GM21515 (cell line): ENCODE data around the gene NDRG2.
"Not testable (repeated sequence)": the region's sequence is repeated elsewhere in the genome, so short reads cannot be mapped to it uniquely, and the experiment has no call there.

Experiments
- ATAC-seq: cut with Tn5 transposase; IDR thresholded peaks from one replicate; pipeline ENCODE4 v1.9.1; 2021; ENCODE audit not compliant: unreplicated experiment

NDRG2 gene

DNA sequence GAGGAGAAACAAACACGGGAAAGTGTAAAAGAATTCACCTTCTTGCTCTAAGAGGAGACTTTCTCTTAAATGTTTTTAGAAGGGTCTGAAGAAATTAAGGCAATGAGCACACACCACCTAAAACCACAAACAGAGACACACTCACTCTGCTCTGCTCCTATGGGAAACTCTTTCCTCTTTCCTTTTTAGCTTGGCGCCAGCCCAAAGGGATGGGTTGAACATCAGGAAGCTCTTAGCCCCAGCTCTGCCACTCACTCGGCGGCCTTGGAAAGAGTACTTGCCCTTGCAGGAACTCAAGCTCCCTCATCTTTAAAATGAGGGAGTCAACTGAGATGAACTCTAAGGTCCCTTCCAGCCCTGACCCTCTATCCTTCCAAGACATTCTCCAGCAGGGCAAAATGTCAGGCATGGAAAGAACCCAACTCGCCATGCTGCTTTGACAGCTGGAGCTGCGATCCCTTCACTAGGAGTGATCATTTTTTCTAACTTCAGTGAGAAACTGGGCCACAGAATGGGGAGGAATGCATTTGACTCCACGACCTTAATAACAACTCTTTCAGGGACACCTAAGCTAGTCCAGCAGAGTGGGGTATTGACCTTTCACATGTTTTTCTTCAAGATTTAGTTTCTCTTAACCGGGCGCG lies 31.8 kb upstream of the NDRG2 start:
- ATAC-seq, result no peak

DNA sequence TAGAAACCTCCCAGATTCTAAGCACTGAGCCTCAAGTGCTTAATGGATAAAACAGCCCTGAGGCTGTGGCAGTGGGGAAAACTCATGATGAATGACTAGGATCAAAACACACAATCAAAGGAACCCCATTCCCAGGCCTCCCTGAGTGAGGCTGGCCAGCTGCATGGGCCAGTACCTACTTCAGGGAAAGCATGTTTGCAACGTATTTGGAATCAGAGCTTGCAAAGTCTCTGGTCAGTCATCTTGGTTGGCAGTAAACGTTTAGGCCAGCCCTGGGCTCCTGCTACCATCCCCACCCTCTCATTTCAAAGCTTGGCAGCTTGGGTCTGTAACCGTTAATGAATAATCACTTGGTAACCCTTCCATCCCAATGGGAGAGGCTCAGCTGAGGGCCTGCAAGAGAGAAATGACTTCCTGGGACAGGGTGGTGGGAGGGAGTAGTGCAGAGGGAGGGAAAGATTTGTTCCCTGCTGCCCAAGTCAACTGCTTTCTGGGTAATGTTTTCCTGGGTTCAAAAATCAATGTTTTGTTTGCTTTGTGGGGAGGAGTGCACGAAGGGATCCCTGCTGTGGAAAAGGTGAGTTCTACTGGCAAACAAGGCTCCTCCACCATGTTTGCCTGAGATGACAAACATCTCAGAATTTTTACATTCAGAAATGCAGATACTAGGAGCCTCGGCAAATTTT lies 30.7 kb upstream of the NDRG2 start:
- ATAC-seq, result no peak

DNA sequence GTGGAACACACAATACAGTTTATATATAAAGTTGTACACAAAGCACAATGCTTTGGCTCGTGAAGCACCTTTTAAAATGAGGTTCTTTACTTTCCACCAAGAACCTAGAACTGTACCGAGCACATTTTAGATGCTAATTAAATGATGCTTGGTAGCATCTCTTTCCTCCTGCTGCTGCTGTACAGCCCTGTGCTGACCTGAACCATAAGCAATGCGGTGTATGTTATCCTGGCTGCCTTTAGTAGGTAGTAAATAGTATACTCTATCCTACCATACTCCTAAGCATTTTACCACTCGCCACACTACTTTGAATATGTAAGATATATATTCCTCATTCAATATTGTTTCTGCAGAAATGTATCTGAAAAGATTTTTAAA lies 29.9 kb upstream of the NDRG2 start:
- ATAC-seq, result no peak

GRCh38 chr14:21054123-21054767 lies 29.4 kb upstream of the NDRG2 start:
- no peak for ATAC-seq

DNA sequence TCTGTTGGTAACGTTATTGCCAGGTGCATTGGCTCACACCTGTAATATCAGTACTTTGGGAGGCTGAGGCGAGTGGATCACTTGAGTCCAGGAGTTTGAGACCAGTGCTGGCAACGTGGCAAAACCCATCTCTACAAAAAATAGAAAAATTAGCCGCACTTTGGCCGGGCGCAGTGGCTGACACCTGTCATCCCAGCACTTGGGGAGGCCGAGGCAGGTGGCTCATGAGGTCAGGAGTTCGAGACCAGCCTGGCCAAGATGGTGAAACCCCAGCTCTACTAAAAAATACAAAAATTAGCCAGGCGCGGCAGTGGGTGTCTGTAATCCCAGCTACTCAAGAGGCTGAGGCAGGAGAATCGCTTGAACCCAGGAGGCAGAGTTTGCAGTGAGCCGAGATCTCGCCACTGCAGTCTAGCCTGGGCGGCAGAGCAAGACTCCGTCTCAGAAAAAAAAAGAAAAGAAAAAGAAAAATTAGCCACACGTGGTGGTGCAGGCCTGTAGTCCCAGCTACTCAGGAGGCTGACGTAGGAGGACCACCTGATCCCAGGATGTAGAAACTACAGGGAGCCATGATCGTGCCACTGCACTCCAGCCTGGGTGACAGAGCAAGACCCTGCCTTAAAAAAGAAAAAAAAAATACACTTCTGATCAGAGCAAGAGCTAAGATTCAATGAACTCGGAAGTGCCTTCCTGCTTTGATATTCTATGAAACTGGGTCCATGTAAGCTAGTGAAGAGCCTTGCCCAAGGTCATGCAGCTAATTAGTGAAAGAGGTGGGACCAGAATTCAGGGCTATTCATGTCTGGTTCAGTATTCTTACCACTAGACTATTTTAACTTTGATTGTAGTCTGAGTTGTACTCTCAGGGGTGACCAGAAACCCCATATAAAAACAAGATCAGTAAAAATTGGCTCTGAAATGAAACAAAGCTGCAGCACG lies 28.6 kb upstream of the NDRG2 start:
- no peak for ATAC-seq

GRCh38 chr14:21050597-21050996 lies 25.7 kb upstream of the NDRG2 start:
- no peak for ATAC-seq

DNA sequence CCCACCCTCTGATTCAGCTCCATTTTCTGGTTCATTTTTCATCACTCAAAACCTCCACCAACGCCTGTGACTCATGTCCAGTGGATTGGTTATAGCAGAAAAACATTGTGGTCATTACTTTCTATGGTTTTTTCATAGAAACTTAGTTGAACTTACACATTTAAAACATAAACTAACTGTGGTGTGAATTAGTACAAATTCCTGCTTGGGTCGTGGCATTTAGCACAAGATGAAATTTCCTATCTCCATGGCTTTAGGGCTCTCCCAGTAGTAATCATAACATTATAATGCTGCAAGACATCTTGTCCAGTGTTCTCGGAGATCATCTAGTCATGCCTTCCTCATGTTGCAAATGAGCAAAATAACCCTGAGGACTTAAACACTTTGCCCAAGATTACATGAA lies 24.4 kb upstream of the NDRG2 start:
- ATAC-seq, result no peak

DNA sequence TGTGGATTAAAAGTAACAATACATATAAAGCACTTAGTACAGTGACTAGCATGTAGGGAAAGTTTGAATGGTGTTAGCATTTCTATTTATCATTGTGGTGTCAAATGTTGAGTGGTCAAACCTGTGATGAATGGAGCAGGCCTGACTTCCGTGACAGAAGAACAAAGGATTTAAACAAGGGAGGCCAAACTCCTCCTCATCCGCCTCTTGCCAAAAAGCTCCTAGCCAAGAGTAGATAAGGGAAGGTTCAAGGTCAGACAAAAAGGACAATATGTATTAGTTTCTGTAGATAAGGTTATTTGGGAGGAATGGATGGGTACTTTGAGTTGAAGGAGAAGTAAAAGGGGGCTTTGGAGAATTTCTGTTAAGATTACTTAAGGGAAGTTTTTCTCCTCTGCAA lies 23.8 kb upstream of the NDRG2 start:
- no peak for ATAC-seq

GRCh38 chr14:21047378-21047781 lies 22.5 kb upstream of the NDRG2 start:
- ATAC-seq, result no peak

- ATAC-seq, result no peak
Measured at GRCh38 chr14:21043974-21044618, 19.2 kb upstream of the NDRG2 start.

DNA sequence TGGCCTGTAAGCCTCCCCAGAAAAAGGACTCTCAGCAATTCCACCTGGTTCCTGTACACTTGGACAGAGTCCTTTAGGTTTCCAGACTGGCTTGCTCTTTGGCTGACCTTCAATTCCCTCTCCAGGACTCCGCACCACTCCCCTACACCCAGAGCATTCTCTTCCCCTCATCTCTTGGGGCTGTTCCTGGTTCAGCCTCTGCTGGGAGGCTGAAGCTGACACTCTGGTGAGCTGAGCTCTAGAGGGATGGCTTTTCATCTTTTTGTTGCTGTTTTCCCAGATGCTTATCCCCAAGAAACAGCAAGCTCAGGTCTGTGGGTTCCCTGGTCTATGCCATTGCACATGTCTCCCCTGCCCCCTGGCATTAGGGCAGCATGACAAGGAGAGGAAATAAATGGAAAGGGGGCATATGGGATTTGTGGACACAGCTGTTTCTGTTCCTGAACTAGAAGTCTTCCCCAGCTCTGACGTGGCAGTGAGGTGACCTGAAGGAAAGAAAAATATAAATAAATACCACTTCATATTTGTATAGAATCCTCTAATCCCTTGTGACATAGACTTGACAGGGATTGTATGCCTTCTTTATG lies 18.6 kb upstream of the NDRG2 start:
- ATAC-seq, result no peak

GRCh38 chr14:21042918-21043317 lies 18.1 kb upstream of the NDRG2 start:
- no peak for ATAC-seq

DNA sequence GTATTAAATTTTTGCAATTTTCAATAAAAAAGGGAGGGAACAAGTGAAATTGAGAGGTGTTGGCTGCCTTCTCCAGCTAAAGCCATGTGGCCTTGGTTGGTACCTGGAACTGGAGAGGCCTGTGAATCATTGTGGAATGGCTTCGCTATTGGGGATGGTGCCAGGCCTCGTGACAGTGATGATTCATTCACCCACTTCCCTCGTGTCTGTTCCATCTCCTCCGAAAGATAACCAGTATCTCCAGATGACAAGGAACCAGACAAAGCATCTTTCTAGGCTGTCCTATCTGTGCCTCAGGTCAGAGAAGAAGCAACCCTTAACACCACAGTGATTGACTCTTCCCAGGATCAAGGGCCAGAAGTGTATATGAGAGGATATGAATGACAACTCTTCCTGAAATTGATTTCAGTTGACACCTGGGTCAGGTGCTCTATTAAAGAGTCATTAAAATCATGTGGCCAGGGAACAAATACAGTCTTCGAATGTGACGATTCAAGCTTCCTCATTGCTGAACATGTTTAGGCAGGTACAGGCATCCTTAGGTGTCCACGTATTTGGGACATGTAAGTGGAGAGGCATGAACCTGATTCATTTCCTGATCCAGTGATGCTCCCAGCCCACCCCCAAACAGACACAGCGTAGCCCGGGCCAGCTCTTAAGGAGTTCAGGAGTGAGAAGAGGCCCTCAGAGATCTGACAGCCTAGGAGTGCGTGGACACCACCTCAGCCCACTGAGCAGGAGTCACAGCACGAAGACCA lies 17.0 kb upstream of the NDRG2 start, which contains the start of gene RNASE7:
Gene RNASE7, plus strand, starts transcription at position 687 of the 758 bp plus-strand sequence. CDS start 631 bp downstream, outside the sequence.
- ATAC-seq, result no peak

DNA sequence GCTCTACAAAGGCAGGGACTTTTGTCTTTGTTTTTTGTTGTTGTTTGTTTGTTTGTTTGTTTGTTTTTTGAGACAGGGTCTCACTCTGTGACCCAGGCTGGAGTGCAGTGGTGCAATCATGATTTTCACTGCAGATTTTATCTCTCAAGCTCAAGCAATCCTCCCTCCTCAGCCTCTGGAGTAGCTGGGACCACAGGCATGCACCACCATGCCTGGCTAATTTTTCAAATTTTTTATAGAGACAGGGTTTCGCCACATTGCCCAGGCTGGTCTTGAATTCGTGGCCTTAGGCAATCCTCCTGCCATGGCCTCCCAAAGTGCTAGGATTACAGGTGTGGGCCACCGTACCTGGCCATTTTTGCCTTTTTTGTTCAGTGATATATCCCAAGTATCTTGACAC lies 16.1 kb upstream of the NDRG2 start:
- ATAC-seq, result not testable (repeated sequence)

DNA sequence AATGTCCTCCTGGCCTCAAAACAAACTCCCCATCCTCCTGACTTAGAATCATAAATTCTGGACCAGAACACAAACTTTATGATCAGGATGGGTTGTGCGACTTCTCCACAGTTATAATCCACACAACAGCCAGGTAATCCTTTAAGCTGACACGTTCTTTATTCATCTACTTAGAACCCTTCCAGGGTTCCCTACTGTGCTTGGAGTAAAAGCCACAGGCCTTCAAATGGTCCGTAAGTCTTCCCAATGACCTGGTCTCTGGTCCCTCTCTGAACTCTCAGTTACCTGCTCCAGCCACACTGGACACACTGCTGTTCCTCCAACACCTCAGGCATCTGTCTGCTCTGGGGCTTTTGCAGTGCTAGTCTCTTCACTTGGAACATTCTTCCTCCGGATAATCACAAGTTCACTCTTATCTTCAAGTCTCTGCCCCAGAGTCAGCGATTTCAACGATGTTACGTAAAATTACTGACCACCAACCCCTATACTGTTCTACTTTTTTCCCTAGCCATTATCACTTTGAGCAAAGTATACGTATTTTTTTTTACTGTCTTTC lies 15.6 kb upstream of the NDRG2 start:
- no peak for ATAC-seq

DNA sequence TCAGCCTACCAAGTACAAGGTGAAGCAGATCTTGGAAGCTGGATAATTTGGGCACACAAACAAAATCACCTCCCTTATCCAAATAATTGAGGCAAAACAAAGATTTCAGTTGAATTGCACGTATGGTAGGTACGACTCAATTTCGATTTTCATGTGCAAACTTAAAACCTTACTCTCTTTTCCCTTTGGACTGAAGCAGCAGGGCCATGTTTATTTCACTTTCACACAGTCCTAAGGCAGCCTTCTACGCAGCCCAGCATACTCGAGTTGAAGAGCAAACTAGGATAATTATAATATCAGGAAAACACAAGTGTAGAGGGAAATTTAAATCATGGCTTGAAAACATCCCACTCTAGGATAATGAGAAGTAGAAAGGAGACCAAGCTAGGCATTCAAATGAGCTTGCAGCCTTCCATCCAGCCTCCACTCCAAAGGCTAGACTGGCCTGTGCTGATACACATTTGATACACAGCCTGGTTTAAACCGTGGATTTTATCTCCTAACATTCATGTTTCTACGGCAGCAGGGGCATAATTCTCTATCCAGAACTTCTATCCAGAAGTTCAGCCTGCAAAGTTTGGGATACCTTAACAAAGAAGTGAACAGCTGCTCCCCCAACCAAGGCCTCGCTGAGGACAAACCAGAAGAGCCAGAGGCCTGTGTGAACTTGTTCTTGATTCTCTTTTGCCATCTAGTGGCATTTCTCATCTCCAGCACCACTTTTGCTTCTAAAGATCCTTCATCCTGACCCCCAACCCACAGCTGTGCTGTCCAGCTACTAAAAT lies 14.9 kb upstream of the NDRG2 start:
- no peak for ATAC-seq

DNA sequence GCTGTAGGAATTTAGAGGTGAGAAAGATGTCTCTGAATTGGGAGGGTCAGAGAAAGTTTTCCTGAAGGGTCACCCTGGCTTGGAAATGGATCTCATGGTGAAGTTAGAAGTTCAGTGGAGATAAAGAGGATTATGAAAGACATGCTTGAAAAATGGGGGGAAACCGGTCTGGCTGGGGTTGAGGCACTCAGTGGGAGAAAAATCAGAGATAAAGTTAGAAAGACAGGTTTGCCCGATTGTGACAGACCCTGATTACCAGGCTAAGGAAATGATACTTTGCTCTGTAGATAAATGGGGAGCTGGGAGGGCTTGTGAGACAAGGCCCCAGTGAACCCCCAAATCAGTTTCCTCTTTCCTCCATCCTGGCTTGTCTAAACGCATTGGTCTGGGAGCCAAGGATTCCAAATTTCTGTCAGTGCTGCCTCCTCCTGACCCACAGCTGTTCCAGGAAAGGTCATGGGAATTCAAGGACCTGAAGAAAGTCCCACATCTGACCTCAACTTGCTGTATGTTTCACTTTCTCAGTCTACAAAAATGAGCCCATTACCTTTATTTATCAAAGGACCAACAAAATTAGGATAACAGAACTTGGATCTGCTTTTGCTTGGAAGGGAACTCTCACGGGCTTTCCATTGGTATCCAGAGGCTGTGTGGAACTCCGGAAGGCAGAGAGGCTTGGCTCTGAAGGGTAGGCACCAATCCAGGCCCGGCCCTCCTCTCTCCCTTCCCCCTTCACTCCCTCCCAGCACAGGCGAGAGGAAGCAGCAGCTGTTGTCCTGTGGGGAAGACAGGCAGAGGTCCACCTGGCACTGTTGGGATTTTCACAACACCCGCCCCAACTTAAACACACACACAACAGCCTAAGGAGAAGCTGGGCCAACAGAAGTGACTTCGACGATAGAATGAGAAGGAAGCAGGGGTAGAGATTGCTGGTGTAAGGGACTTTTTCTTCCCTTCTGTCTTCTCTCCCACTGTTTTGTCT lies 13.9 kb upstream of the NDRG2 start:
- ATAC-seq, result no peak
